WI38 (cell line): ENCODE measurements around the gene NLRP3.
A peak's percentile ranks its signal among the peaks of the same experiment; 100 is the strongest.
"Not testable (repeated sequence)": the region's sequence is repeated elsewhere in the genome, so short reads cannot be mapped to it uniquely, and the experiment has no call there.

Experiments
- H3K4me3 ChIP-seq: 2 replicates; pipeline ENCODE4 v1.5.1; 2011; ENCODE audit warnings: low read depth, mild to moderate bottlenecking, control low read depth, low read length
- CTCF ChIP-seq: IDR thresholded peaks from 2 replicates; pipeline ENCODE4 v1.5.1; 2012; ENCODE audit warnings: low read depth, mild to moderate bottlenecking, control low read depth, low read length

NLRP3 gene

GRCh38 chr1:247471445-247472016 lies 55.6 kb downstream of the NLRP3 start:
- no peak for TF ChIP-seq CTCF
- H3K4me3 ChIP-seq: no peak overlapping the region

- H3K4me3 ChIP-seq: no peak overlapping the region
- TF ChIP-seq CTCF: no peak
Observed at GRCh38 chr1:247472035-247472434, 56.1 kb downstream of the NLRP3 start.

- no peak overlapping the region for H3K4me3 ChIP-seq
- TF ChIP-seq CTCF: no peak
Observed at GRCh38 chr1:247474367-247474766, 58.4 kb downstream of the NLRP3 start.

- TF ChIP-seq CTCF: no peak
- no peak overlapping the region for H3K4me3 ChIP-seq
Observed at GRCh38 chr1:247475793-247476192, 59.8 kb downstream of the NLRP3 start.

- H3K4me3 ChIP-seq: not testable (repeated sequence)
Observed at GRCh38 chr1:247476328-247477058, 60.5 kb downstream of the NLRP3 start.

- H3K4me3 ChIP-seq: no peak overlapping the region
- no peak for TF ChIP-seq CTCF
Observed at GRCh38 chr1:247482747-247483146, 66.8 kb downstream of the NLRP3 start.

- H3K4me3 ChIP-seq: no peak overlapping the region
- TF ChIP-seq CTCF: peak; percentile 30
Observed at GRCh38 chr1:247487057-247487456, 71.1 kb downstream of the NLRP3 start.
